ENCODE results near the gene CATSPER3. TPM values are rescaled to one million over a fixed set of nuclear protein-coding genes. Genes with fewer than 3 reads are reported as not detected.

CATSPER3 gene
- total RNA-seq, 1 experiment from 2014 or later = 0.90 TPM

GRCh38 chr5:134968055-134968454 lies 348 bp downstream of the CATSPER3 start:
- no peak for DNase-seq (ENCODE audit: low spot score)
- Histone ChIP-seq H3K27me3 (replicated peaks; ENCODE audit: insufficient read depth, low read depth, low read length, poor library complexity) (no peaks in the 10 kb centered on the region), H3K4me1 (ENCODE audit: insufficient read depth, low read length, poor library complexity, severe bottlenecking) (no peaks in the 10 kb centered on the region), H3K27ac (ENCODE audit: low read depth, low read length, poor library complexity, severe bottlenecking) (no peak overlapping the region), H3K36me3 (ENCODE audit: insufficient read depth, low read length, poor library complexity, severe bottlenecking) (no peaks in the 10 kb centered on the region), H3K9me3 (ENCODE audit: low read depth, low read length, poor library complexity, severe bottlenecking) (no peaks in the 10 kb centered on the region), H3K4me3 (ENCODE audit: low read depth, low read length, poor library complexity, severe bottlenecking) (no peak overlapping the region)
- POLR2A ChIA-PET (ENCODE audit: low non-redundant PET) = no interaction called here
- intact Hi-C loops (cut with micrococcal nuclease; ENCODE audit: unreplicated experiment) = no loop called here
- TF ChIP-seq, protein P1, sequence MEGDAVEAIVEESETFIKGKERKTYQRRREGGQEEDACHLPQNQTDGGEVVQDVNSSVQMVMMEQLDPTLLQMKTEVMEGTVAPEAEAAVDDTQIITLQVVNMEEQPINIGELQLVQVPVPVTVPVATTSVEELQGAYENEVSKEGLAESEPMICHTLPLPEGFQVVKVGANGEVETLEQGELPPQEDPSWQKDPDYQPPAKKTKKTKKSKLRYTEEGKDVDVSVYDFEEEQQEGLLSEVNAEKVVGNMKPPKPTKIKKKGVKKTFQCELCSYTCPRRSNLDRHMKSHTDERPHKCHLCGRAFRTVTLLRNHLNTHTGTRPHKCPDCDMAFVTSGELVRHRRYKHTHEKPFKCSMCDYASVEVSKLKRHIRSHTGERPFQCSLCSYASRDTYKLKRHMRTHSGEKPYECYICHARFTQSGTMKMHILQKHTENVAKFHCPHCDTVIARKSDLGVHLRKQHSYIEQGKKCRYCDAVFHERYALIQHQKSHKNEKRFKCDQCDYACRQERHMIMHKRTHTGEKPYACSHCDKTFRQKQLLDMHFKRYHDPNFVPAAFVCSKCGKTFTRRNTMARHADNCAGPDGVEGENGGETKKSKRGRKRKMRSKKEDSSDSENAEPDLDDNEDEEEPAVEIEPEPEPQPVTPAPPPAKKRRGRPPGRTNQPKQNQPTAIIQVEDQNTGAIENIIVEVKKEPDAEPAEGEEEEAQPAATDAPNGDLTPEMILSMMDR (conservative IDR thresholded peaks at IDR 0.05; ENCODE audit: low read depth, low read length) = no peak
- no peak for TF ChIP-seq EZH2 (IDR thresholded peaks at IDR 0.05; ENCODE audit: borderline replicate concordance, low read depth, low read length, poor library complexity, severe bottlenecking)
- BruUV-seq (replicated peaks) = no TSS peak
- CTCF ChIA-PET = no interaction called here

DNA sequence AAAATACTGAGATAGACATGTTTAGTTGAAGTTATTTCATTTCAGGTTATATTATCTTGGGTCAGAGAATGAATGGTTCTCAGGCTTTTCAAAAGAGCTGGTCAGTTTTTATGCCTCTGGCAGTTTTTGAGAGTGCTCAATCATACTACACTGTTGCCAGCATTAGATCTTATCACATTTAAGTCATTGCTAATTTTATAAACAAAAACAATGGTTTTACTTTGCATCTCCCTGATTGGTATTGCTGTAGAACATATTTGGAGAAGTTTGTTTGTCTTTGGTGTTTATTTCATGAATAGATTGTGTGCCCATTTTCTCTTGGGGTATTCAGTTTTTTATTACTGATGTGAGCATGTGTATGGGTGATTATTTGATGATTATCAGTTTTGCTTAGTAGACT lies 1.5 kb downstream of the CATSPER3 start:
- no peak overlapping the region for H3K4me3 ChIP-seq (ENCODE audit: low read depth, low read length, poor library complexity, severe bottlenecking)
- no peak overlapping the region for H3K27ac ChIP-seq (ENCODE audit: low read depth, low read length, poor library complexity, severe bottlenecking)
- no peaks in the 10 kb centered on the region for H3K4me1 ChIP-seq (ENCODE audit: insufficient read depth, low read length, poor library complexity, severe bottlenecking)
- H3K27me3 ChIP-seq (replicated peaks; ENCODE audit: insufficient read depth, low read depth, low read length, poor library complexity) = no peaks in the 10 kb centered on the region
- no peaks in the 10 kb centered on the region for H3K36me3 ChIP-seq (ENCODE audit: insufficient read depth, low read length, poor library complexity, severe bottlenecking)
- no peak for DNase-seq (ENCODE audit: low spot score)
- no peaks in the 10 kb centered on the region for H3K9me3 ChIP-seq (ENCODE audit: low read depth, low read length, poor library complexity, severe bottlenecking)
- intact Hi-C loops (cut with micrococcal nuclease; ENCODE audit: unreplicated experiment) = no loop called here
- no peak for TF ChIP-seq EZH2 (IDR thresholded peaks at IDR 0.05; ENCODE audit: borderline replicate concordance, low read depth, low read length, poor library complexity, severe bottlenecking)
- TF ChIP-seq, protein P1 (conservative IDR thresholded peaks at IDR 0.05; ENCODE audit: low read depth, low read length) = no peak
- no TSS peak for BruUV-seq (replicated peaks)
- ChIA-PET CTCF (interaction anchor here (0.6 kb wide), 1 partner anchor 497 kb away, joined by 3 read pairs; no protein-coding TSS in a partner anchor), POLR2A (ENCODE audit: low non-redundant PET) (no interaction called here)

DNA sequence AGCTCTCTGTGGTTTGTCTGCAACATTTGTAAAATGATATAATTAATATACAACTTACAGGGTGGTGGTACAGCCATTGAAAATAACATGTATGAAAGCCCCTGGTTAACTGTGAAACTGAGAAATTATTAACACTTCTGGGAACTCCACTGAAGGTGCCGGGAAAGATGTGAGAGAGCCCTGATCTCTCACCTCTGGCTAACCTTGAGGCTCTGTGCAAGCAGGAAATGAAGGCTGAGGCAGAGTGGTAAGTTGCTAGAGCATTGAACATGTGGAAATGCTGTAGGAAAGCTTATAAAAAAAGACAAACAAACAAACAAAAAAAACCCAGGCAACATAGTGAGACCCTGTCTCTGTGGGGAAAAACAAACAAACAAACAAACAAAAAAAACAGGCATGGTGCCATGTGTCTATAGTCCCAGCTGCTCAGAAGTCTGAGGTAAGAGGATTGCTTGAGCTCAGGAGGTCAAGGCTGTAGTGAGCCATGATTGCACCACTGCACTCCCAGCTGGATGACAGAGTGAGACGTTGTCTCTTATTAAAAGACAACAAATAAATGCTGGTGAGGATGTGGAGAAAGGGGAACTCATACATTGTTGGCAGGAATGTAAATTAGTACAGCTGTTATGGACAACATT lies 7.5 kb downstream of the CATSPER3 start:
- H3K4me1 ChIP-seq (ENCODE audit: insufficient read depth, low read length, poor library complexity, severe bottlenecking) = no peaks in the 10 kb centered on the region
- CTCF ChIA-PET = no interaction called here
- H3K9me3 ChIP-seq (ENCODE audit: low read depth, low read length, poor library complexity, severe bottlenecking) = no peaks in the 10 kb centered on the region
- H3K36me3 ChIP-seq (ENCODE audit: insufficient read depth, low read length, poor library complexity, severe bottlenecking) = no peaks in the 10 kb centered on the region
- intact Hi-C loops (cut with micrococcal nuclease; ENCODE audit: unreplicated experiment) = no loop called here
- DNase-seq (ENCODE audit: low spot score) = no peak
- H3K27me3 ChIP-seq (replicated peaks; ENCODE audit: insufficient read depth, low read depth, low read length, poor library complexity) = no peaks in the 10 kb centered on the region
- H3K27ac ChIP-seq (ENCODE audit: low read depth, low read length, poor library complexity, severe bottlenecking) = no peak overlapping the region
- no TSS peak for BruUV-seq (replicated peaks)
- no peak for TF ChIP-seq EZH2 (IDR thresholded peaks at IDR 0.05; ENCODE audit: borderline replicate concordance, low read depth, low read length, poor library complexity, severe bottlenecking)
- H3K4me3 ChIP-seq (ENCODE audit: low read depth, low read length, poor library complexity, severe bottlenecking) = no peak overlapping the region
- POLR2A ChIA-PET (ENCODE audit: low non-redundant PET) = no interaction called here

GRCh38 chr5:134975843-134976242 lies 8.1 kb downstream of the CATSPER3 start:
- intact Hi-C loops (cut with micrococcal nuclease; ENCODE audit: unreplicated experiment) = no loop called here
- H3K9me3 ChIP-seq (ENCODE audit: low read depth, low read length, poor library complexity, severe bottlenecking) = no peaks in the 10 kb centered on the region
- TF ChIP-seq, protein P1 (conservative IDR thresholded peaks at IDR 0.05; ENCODE audit: low read depth, low read length) = no peak
- TF ChIP-seq EZH2 (IDR thresholded peaks at IDR 0.05; ENCODE audit: borderline replicate concordance, low read depth, low read length, poor library complexity, severe bottlenecking) = no peak
- POLR2A ChIA-PET (ENCODE audit: low non-redundant PET) = no interaction called here
- no TSS peak for BruUV-seq (replicated peaks)
- no peaks in the 10 kb centered on the region for H3K27me3 ChIP-seq (replicated peaks; ENCODE audit: insufficient read depth, low read depth, low read length, poor library complexity)
- CTCF ChIA-PET = no interaction called here
- H3K4me1 ChIP-seq (ENCODE audit: insufficient read depth, low read length, poor library complexity, severe bottlenecking) = no peaks in the 10 kb centered on the region
- no peak overlapping the region for H3K4me3 ChIP-seq (ENCODE audit: low read depth, low read length, poor library complexity, severe bottlenecking)
- DNase-seq (ENCODE audit: low spot score) = no peak
- no peaks in the 10 kb centered on the region for H3K36me3 ChIP-seq (ENCODE audit: insufficient read depth, low read length, poor library complexity, severe bottlenecking)
- H3K27ac ChIP-seq (ENCODE audit: low read depth, low read length, poor library complexity, severe bottlenecking) = no peak overlapping the region

Data from A673 (cell line).